Trophoblast cell (in vitro differentiated cells and primary cell): ENCODE data around the gene EPB41L2.

ENCODE experiments used
- DNase-seq, 2 donors: peaks; one replicate each; pipeline ENCODE4 v3.0.0-alpha.2; 2016
- H2AFZ ChIP-seq: 2 replicates; pipeline ENCODE4 v1.6.1; 2013; ENCODE audit warnings: low read length, moderate library complexity, mild to moderate bottlenecking; ENCODE audit not compliant: insufficient read depth, poor library complexity
- H2AK5ac ChIP-seq: 2 replicates; pipeline ENCODE4 v1.6.1; 2013; ENCODE audit warnings: mild to moderate bottlenecking, low read length
- H2BK120ac ChIP-seq: 2 replicates; pipeline ENCODE4 v1.6.1; 2013; ENCODE audit warnings: low read length, mild to moderate bottlenecking, moderate library complexity; ENCODE audit not compliant: insufficient read depth, poor library complexity
- H2BK12ac ChIP-seq: 2 replicates; pipeline ENCODE4 v1.6.1; 2013; ENCODE audit warnings: mild to moderate bottlenecking, low read length, moderate library complexity
- H2BK5ac ChIP-seq: 2 replicates; pipeline ENCODE4 v1.6.1; 2013; ENCODE audit warnings: low read length, low read depth, moderate library complexity, mild to moderate bottlenecking; ENCODE audit not compliant: poor library complexity
- H3K14ac ChIP-seq: 2 replicates; pipeline ENCODE4 v1.6.1; 2013; ENCODE audit warnings: mild to moderate bottlenecking, low read length
- H3K18ac ChIP-seq: 2 replicates; pipeline ENCODE4 v1.6.1; 2013; ENCODE audit warnings: mild to moderate bottlenecking, low read length
- H3K23ac ChIP-seq: 2 replicates; pipeline ENCODE4 v1.6.1; 2013; ENCODE audit warnings: low read length
- H3K27ac ChIP-seq: 2 replicates; pipeline ENCODE4 v1.5.1; 2013; ENCODE audit warnings: low read depth, mild to moderate bottlenecking, inconsistent platforms, low read length, moderate library complexity
- H3K27me3 ChIP-seq: 2 replicates; pipeline ENCODE4 v1.6.1; 2013; ENCODE audit warnings: inconsistent platforms, mild to moderate bottlenecking, low read length, moderate library complexity; ENCODE audit not compliant: insufficient read depth
- H3K36me3 ChIP-seq, 2 experiments: 1 replicate in 1 of 2; 2 replicates in 1 of 2; pipeline ENCODE4 v1.6.1; 2013; ENCODE audit warnings: low read length in 2 of 2, mild to moderate bottlenecking in 2 of 2, moderate library complexity in 1 of 2; ENCODE audit not compliant: insufficient read depth in 2 of 2, control insufficient read depth in 1 of 2
- H3K4ac ChIP-seq: 2 replicates; pipeline ENCODE4 v1.6.1; 2013; ENCODE audit warnings: low read depth, mild to moderate bottlenecking, low read length, moderate library complexity
- H3K4me1 ChIP-seq, 2 experiments: 1 replicate in 1 of 2; 2 replicates in 1 of 2; pipeline ENCODE4 v1.6.1; 2013; ENCODE audit warnings: low read length in 2 of 2, mild to moderate bottlenecking in 2 of 2, moderate library complexity in 1 of 2; ENCODE audit not compliant: insufficient read depth in 2 of 2, control insufficient read depth in 1 of 2
- H3K4me2 ChIP-seq: 2 replicates; pipeline ENCODE4 v1.6.1; 2013; ENCODE audit warnings: inconsistent platforms, mild to moderate bottlenecking, low read length, moderate library complexity
- H3K4me3 ChIP-seq: 2 replicates; pipeline ENCODE4 v1.5.1; 2013; ENCODE audit warnings: mild to moderate bottlenecking, low read depth, low read length, inconsistent platforms
- H3K79me1 ChIP-seq: one replicate; pipeline ENCODE4 v1.6.1; 2013; ENCODE audit warnings: low read length
- H3K79me2 ChIP-seq: 2 replicates; pipeline ENCODE4 v1.6.1; 2013; ENCODE audit warnings: low read length, mild to moderate bottlenecking; ENCODE audit not compliant: control insufficient read depth, insufficient read depth, poor library complexity
- H3K9ac ChIP-seq: 2 replicates; pipeline ENCODE4 v1.6.1; 2013; ENCODE audit warnings: mild to moderate bottlenecking, low read length
- H3K9me3 ChIP-seq: 2 replicates; pipeline ENCODE4 v1.6.1; 2013; ENCODE audit warnings: low read depth, mild to moderate bottlenecking, control low read depth, inconsistent platforms, low read length; ENCODE audit not compliant: insufficient read depth
- H4K12ac ChIP-seq: 2 replicates; pipeline ENCODE4 v1.6.1; 2013; ENCODE audit warnings: low read depth, mild to moderate bottlenecking, low read length, moderate library complexity
- H4K8ac ChIP-seq: 2 replicates; pipeline ENCODE4 v1.6.1; 2013; ENCODE audit warnings: low read depth, mild to moderate bottlenecking, low read length, moderate library complexity
- H4K91ac ChIP-seq: one replicate; pipeline ENCODE4 v1.6.1; 2013; ENCODE audit warnings: low read depth, mild to moderate bottlenecking, low read length, moderate library complexity
- WGBS: extraction: QIAGEN DNeasy Blood & Tissue Kit; methylation state at CpG from one replicate; pipeline ENCODE4 v1.1.7; 2013; ENCODE audit warnings: missing lambda C conversion rate; ENCODE audit not compliant: insufficient read length, insufficient coverage; ENCODE audit errors: extremely low coverage; 5-methylcytosine and 5-hydroxymethylcytosine counted together

EPB41L2 gene

DNA sequence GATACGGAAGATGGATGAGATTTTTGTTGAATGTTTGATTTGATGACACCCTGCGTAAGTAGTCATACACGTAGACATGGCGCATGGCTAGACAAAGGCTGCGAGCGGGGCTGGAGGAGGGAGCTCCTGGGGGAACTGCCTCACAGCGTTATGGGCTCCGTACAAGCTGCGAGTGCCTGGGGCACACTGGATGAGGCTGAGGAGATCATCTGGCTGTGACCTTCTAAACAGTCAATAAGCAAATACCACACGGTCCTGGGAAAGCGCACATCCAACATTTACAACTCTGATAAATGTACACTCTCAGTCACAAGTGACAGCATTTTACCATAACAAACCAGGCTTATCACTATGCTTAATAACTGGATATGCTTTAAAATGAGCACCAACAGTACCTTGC is 198.7 kb downstream of the EPB41L2 start:
- H3K9ac ChIP-seq: no peak overlapping the region
- no peaks in the 10 kb centered on the region for H3K79me1 ChIP-seq
- H2BK5ac ChIP-seq: no peak overlapping the region
- no peaks in the 10 kb centered on the region for H3K27me3 ChIP-seq
- DNase-seq: no peak
- H3K36me3 ChIP-seq: peaks cover 0 to 4% of the 10 kb centered on the region in 2 experiments
- H3K4ac ChIP-seq: no peak overlapping the region
- no peak overlapping the region for H3K27ac ChIP-seq
- H3K9me3 ChIP-seq: no peaks in the 10 kb centered on the region
- peaks cover 0 to 3% of the 10 kb centered on the region in 2 experiments for H3K4me1 ChIP-seq
- no peak overlapping the region for H4K91ac ChIP-seq
- H3K18ac ChIP-seq: no peak overlapping the region
- no peak overlapping the region for H4K8ac ChIP-seq
- WGBS: 100% methylated on average over 1 of the region's 11 CpGs
- H4K12ac ChIP-seq: no peak overlapping the region
- no peaks in the 10 kb centered on the region for H3K79me2 ChIP-seq
- no peak overlapping the region for H3K14ac ChIP-seq
- no peak overlapping the region for H2AFZ ChIP-seq
- H3K23ac ChIP-seq: no peak overlapping the region
- H2AK5ac ChIP-seq: no peak overlapping the region
- H3K4me2 ChIP-seq: no peak overlapping the region
- H3K4me3 ChIP-seq: no peak overlapping the region
- no peak overlapping the region for H2BK12ac ChIP-seq
- H2BK120ac ChIP-seq: no peak overlapping the region

DNA sequence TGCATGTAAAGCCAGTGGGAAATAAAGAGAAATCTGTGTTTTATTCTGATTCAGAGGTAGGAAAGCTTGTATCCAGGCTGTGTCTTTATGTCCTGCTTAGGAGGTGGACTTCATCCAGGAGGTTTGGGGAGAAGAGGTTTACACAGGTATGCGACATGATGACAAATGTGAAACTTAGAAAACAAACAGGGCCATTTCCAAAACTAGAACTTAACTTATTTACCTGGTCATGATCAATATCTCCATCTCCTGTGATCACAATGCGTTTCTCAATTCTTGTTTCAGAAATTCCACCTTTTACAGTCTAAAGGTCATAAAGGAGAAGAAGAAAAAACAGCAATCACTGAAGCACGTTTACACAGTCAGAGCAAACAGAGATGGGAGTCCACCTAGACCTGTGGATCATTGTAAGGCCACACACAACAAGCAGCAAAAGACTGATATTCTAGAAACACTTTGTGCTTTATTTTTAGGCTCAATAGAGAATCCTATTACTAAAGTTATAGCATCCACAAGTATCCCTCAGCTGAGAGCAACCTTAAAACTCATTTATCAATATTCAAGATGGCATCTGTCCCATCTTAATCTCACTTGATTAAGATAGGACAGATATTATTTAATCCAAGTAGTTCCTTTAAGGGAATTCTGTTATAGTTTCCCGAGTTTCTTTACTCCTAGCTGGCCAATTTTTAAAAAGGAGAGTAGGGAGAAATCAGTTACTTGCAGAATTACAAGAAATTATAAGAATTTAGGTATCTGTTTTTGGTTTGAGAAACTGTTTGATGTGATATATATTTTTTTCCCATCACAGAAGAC is 199.4 kb downstream of the EPB41L2 start:
- Histone ChIP-seq H3K79me1 (no peaks in the 10 kb centered on the region), H2BK120ac (no peak overlapping the region), H3K14ac (no peak overlapping the region), H4K12ac (no peak overlapping the region), H3K4me1 (peaks cover 0 to 6% of the 10 kb centered on the region in 2 experiments), H3K36me3 (peaks cover 0 to 4% of the 10 kb centered on the region in 2 experiments), H4K8ac (no peak overlapping the region), H3K79me2 (no peaks in the 10 kb centered on the region), H3K4ac (no peak overlapping the region), H3K27me3 (no peaks in the 10 kb centered on the region), H3K23ac (no peak overlapping the region), H2AK5ac (no peak overlapping the region), H3K4me2 (no peak overlapping the region), H3K27ac (no peak overlapping the region), H3K18ac (no peak overlapping the region), H2BK5ac (no peak overlapping the region), H2AFZ (no peak overlapping the region), H3K4me3 (no peak overlapping the region), H3K9ac (no peak overlapping the region), H4K91ac (no peak overlapping the region), H3K9me3 (no peaks in the 10 kb centered on the region), H2BK12ac (no peak overlapping the region)
- WGBS: no CpG with 5 or more reads among the region's 4 CpGs
- DNase-seq: no peak

DNA sequence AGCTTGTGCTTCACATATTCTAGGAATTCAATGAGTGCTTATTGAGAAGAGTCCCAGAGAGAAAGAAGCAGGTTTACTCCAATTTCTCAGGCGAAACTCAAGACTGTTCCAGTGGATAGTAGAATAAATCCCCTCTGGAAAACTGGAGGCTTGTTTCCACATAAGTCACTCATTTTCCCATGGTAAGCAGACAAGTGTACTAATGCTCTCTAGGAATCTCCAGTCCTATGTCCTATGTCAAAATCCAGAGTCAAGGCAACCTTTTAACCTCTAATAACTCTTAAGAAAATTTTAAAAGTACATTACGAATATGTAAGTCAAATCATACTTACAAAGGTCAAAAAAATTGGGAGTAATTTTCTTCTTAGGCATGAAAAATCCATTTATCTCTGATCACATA is 200.7 kb downstream of the EPB41L2 start:
- H3K4me1 ChIP-seq: peaks cover 0 to 8% of the 10 kb centered on the region in 2 experiments
- H3K79me1 ChIP-seq: peaks cover 2% of the 10 kb centered on the region
- WGBS: no CpG with 5 or more reads among the region's 2 CpGs
- no peak overlapping the region for H2BK5ac ChIP-seq
- H3K4me2 ChIP-seq: no peak overlapping the region
- H3K27me3 ChIP-seq: no peaks in the 10 kb centered on the region
- H4K91ac ChIP-seq: no peak overlapping the region
- H3K9me3 ChIP-seq: no peaks in the 10 kb centered on the region
- H2AK5ac ChIP-seq: no peak overlapping the region
- no peak overlapping the region for H3K4me3 ChIP-seq
- DNase-seq: no peak
- H2AFZ ChIP-seq: no peak overlapping the region
- no peaks in the 10 kb centered on the region for H3K79me2 ChIP-seq
- H3K4ac ChIP-seq: no peak overlapping the region
- H3K14ac ChIP-seq: no peak overlapping the region
- H4K8ac ChIP-seq: no peak overlapping the region
- no peak overlapping the region for H3K18ac ChIP-seq
- no peak overlapping the region for H4K12ac ChIP-seq
- no peak overlapping the region for H2BK120ac ChIP-seq
- no peak overlapping the region for H2BK12ac ChIP-seq
- H3K23ac ChIP-seq: no peak overlapping the region
- no peak overlapping the region for H3K27ac ChIP-seq
- H3K9ac ChIP-seq: no peak overlapping the region
- peaks cover 0 to 4% of the 10 kb centered on the region in 2 experiments for H3K36me3 ChIP-seq

DNA sequence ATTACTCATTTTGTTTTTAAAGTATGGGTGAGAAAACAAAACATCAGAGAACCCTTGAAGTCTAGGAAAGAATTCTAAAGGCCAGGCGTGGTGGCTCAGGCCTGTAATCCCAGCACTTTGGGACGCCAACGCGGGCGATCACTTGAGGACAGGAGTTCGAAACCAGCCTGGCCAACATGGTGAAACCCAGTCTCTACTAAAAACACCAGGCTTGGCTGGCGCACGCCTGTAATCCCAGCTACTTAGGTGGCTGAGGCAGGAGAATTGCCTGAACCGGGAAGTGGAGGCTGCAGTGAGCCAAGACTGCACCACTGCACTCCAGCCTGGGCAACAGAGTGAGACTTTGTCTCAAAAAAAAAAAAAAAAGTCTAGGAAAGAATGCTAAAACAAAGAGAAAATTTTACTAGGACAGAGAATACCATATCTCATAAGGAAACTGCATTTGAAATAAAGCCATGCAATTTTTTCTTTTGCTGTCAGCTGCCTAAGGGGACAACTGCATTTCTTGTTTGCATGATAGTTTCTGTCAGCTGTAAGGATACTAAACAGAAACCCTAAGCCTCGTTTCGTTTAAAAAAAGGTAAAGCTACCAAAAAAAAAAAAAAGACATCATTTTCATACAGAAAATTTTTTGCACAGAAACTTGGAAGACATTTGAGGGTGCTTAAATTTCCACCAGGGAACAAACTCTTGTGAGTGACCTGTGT is 203.7 kb downstream of the EPB41L2 start:
- Histone ChIP-seq H3K9me3 (no peaks in the 10 kb centered on the region), H3K4me1 (peaks cover 0 to 8% of the 10 kb centered on the region in 2 experiments), H3K4me2 (no peak overlapping the region), H4K91ac (no peak overlapping the region), H3K4me3 (no peak overlapping the region), H3K4ac (no peak overlapping the region), H3K27ac (peak overlapping the region; percentile 86), H3K36me3 (no peaks in the 10 kb centered on the region), H3K14ac (no peak overlapping the region), H3K23ac (no peak overlapping the region), H2AK5ac (no peak overlapping the region), H2BK120ac (no peak overlapping the region), H4K8ac (no peak overlapping the region), H3K18ac (no peak overlapping the region), H3K79me2 (no peaks in the 10 kb centered on the region), H3K9ac (no peak overlapping the region), H3K27me3 (no peaks in the 10 kb centered on the region), H4K12ac (no peak overlapping the region), H2BK5ac (peak overlapping the region; percentile 4), H3K79me1 (peaks cover 2% of the 10 kb centered on the region), H2AFZ (no peak overlapping the region), H2BK12ac (no peak overlapping the region)
- no peak for DNase-seq
- no CpG with 5 or more reads among the region's 11 CpGs for WGBS
